Neuronal stem cell (in vitro differentiated cells): ENCODE results near the gene CCR4.

Source experiments
- DNase-seq: peaks from one replicate; pipeline ENCODE4 v3.0.0-alpha.2; 2013; ENCODE audit warnings: low spot score
- H2AFZ ChIP-seq: one replicate; pipeline ENCODE4 v1.6.1; 2013; ENCODE audit warnings: mild to moderate bottlenecking, low read length, inconsistent platforms
- H2AK5ac ChIP-seq: 2 replicates; pipeline ENCODE4 v1.6.1; 2013; ENCODE audit warnings: low read depth, mild to moderate bottlenecking, inconsistent platforms, low read length, moderate library complexity, mixed read lengths
- H2BK120ac ChIP-seq: 2 replicates; pipeline ENCODE4 v1.6.1; 2013; ENCODE audit warnings: low read depth, mild to moderate bottlenecking, inconsistent platforms, low read length, moderate library complexity, mixed read lengths
- H2BK12ac ChIP-seq: one replicate; pipeline ENCODE4 v1.6.1; 2013; ENCODE audit warnings: low read length, inconsistent platforms
- H2BK15ac ChIP-seq: 2 replicates; pipeline ENCODE4 v1.6.1; 2013; ENCODE audit warnings: mild to moderate bottlenecking, low read length, inconsistent platforms, mixed read lengths
- H2BK5ac ChIP-seq: one replicate; pipeline ENCODE4 v1.6.1; 2013; ENCODE audit warnings: inconsistent platforms, mild to moderate bottlenecking, low read length, moderate library complexity
- H3K14ac ChIP-seq: one replicate; pipeline ENCODE4 v1.6.1; 2013; ENCODE audit warnings: low read length, inconsistent platforms
- H3K18ac ChIP-seq: 2 replicates; pipeline ENCODE4 v1.6.1; 2013; ENCODE audit warnings: low read length, inconsistent platforms
- H3K23ac ChIP-seq: 2 replicates; pipeline ENCODE4 v1.6.1; 2013; ENCODE audit warnings: low read depth, mild to moderate bottlenecking, mixed read lengths, low read length, inconsistent platforms; ENCODE audit not compliant: poor library complexity
- H3K27ac ChIP-seq: replicated peaks from 3 replicates; pipeline ENCODE4 v1.5.1; 2013; ENCODE audit warnings: low read length, inconsistent platforms
- H3K27me3 ChIP-seq, 3 experiments: 2 replicates each; pipeline ENCODE4 v1.6.1; 2013; ENCODE audit warnings: low read length in 3 of 3, mild to moderate bottlenecking in 2 of 3, inconsistent platforms in 1 of 3, low read depth in 1 of 3, mixed read lengths in 1 of 3, moderate library complexity in 1 of 3; ENCODE audit not compliant: control insufficient read depth in 3 of 3, insufficient read depth in 3 of 3
- H3K36me3 ChIP-seq, 2 donors: replicated peaks in 1 of 2; 2 replicates each; pipeline ENCODE4 v1.6.1; 2013; ENCODE audit warnings: low read length in 2 of 2; ENCODE audit not compliant: control insufficient read depth in 2 of 2, insufficient read depth in 2 of 2
- H3K4ac ChIP-seq: 2 replicates; pipeline ENCODE4 v1.6.1; 2013; ENCODE audit warnings: inconsistent platforms, mild to moderate bottlenecking, low read length, moderate library complexity
- H3K4me1 ChIP-seq, 2 donors: 1 replicate in 1 of 2; 2 replicates in 1 of 2; pipeline ENCODE4 v1.6.1; 2013; ENCODE audit warnings: low read length in 2 of 2, low read depth in 1 of 2; ENCODE audit not compliant: control insufficient read depth in 2 of 2, insufficient read depth in 1 of 2
- H3K4me2 ChIP-seq: one replicate; pipeline ENCODE4 v1.6.1; 2013; ENCODE audit warnings: mild to moderate bottlenecking, low read length, inconsistent platforms; ENCODE audit not compliant: insufficient read depth, poor library complexity, severe bottlenecking
- H3K4me3 ChIP-seq, 2 donors: 2 replicates each; pipeline ENCODE4 v1.5.1; 2013; ENCODE audit warnings: low read length in 2 of 2, mild to moderate bottlenecking in 2 of 2, inconsistent platforms in 1 of 2, moderate library complexity in 1 of 2
- H3K79me1 ChIP-seq: one replicate; pipeline ENCODE4 v1.6.1; 2013; ENCODE audit warnings: low read depth, mild to moderate bottlenecking, inconsistent platforms, low read length, moderate library complexity
- H3K9ac ChIP-seq: one replicate; pipeline ENCODE4 v1.6.1; 2013; ENCODE audit warnings: mild to moderate bottlenecking, low read depth, low read length, inconsistent platforms; ENCODE audit not compliant: poor library complexity
- H3K9me3 ChIP-seq, 2 donors: replicated peaks in 1 of 2; 2 replicates each; pipeline versions ENCODE3 to v1.6.1; 2013; ENCODE audit warnings: low read length in 2 of 2, mild to moderate bottlenecking in 2 of 2, inconsistent platforms in 1 of 2, low read depth in 1 of 2, mixed read lengths in 1 of 2, moderate library complexity in 1 of 2; ENCODE audit not compliant: control insufficient read depth in 2 of 2, insufficient read depth in 1 of 2
- H4K8ac ChIP-seq: one replicate; pipeline ENCODE4 v1.6.1; 2013; ENCODE audit warnings: low read depth, mild to moderate bottlenecking, inconsistent platforms, low read length, moderate library complexity
- H4K91ac ChIP-seq: one replicate; pipeline ENCODE4 v1.6.1; 2013; ENCODE audit warnings: low read length, low read depth, mild to moderate bottlenecking, inconsistent platforms; ENCODE audit not compliant: poor library complexity
- WGBS, 2 donors: extraction: QIAGEN DNeasy Blood & Tissue Kit; methylation state at CpG; one replicate each; pipeline ENCODE4 v1.1.7; 2013; ENCODE audit warnings: missing lambda C conversion rate in 2 of 2, mixed read lengths in 1 of 2; ENCODE audit not compliant: insufficient read length in 2 of 2, insufficient replicate concordance in 1 of 2; ENCODE audit errors: extremely low coverage in 2 of 2; 5-methylcytosine and 5-hydroxymethylcytosine counted together

CCR4 gene

DNA sequence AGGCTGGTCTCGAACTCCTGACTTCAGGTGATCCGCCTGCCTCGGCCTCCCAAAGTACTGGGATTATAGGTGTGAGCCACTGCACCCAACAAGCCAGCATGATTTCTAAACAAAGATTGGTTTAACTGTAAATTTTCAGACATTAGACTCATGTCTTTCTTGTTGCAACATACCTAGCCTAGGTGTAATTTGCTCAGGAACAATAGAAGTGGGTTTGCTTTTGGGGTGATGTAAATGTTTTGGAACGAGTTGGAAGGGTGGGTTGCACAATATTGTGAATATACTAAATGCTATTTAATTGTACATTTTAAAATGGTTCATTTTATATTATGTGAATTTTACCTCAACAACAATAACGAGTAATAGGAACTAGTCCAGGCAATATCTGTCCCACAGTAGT is 7.1 kb downstream of the CCR4 start:
- Histone ChIP-seq H3K4me2 (no peak overlapping the region), H2BK15ac (no peak overlapping the region), H3K23ac (no peak overlapping the region), H4K91ac (no peak overlapping the region), H3K9ac (no peak overlapping the region), H3K4ac (no peak overlapping the region), H3K4me3 (no peak overlapping the region), H3K9me3 (no peaks in the 10 kb centered on the region), H2BK12ac (no peak overlapping the region), H2BK5ac (no peak overlapping the region), H2AK5ac (no peak overlapping the region), H3K36me3 (no peaks in the 10 kb centered on the region), H2BK120ac (no peak overlapping the region), H3K27ac (no peak overlapping the region), H3K79me1 (no peaks in the 10 kb centered on the region), H3K27me3 (no peaks in the 10 kb centered on the region), H4K8ac (no peak overlapping the region), H3K18ac (no peak overlapping the region), H3K14ac (no peak overlapping the region), H2AFZ (no peak overlapping the region), H3K4me1 (no peaks in the 10 kb centered on the region)
- no peak for DNase-seq
- no CpG with 5 or more reads among the region's 5 CpGs for WGBS, 2 donors

- Histone ChIP-seq H3K36me3 (no peaks in the 10 kb centered on the region), H2BK15ac (no peak overlapping the region), H3K4me1 (no peaks in the 10 kb centered on the region), H2AK5ac (no peak overlapping the region), H2BK12ac (no peak overlapping the region), H2BK120ac (no peak overlapping the region), H3K27me3 (no peaks in the 10 kb centered on the region), H4K8ac (no peak overlapping the region), H3K23ac (no peak overlapping the region), H2AFZ (no peak overlapping the region), H3K27ac (no peak overlapping the region), H3K9ac (no peak overlapping the region), H3K14ac (no peak overlapping the region), H3K9me3 (no peaks in the 10 kb centered on the region), H3K79me1 (no peaks in the 10 kb centered on the region), H3K4ac (no peak overlapping the region), H3K4me3 (no peak overlapping the region), H2BK5ac (no peak overlapping the region), H4K91ac (no peak overlapping the region), H3K18ac (no peak overlapping the region), H3K4me2 (no peak overlapping the region)
- no CpG with 5 or more reads among the region's 3 CpGs for WGBS, 2 donors
- DNase-seq: no peak
Measured at GRCh38 chr3:32959371-32959770, 7.9 kb downstream of the CCR4 start.

DNA sequence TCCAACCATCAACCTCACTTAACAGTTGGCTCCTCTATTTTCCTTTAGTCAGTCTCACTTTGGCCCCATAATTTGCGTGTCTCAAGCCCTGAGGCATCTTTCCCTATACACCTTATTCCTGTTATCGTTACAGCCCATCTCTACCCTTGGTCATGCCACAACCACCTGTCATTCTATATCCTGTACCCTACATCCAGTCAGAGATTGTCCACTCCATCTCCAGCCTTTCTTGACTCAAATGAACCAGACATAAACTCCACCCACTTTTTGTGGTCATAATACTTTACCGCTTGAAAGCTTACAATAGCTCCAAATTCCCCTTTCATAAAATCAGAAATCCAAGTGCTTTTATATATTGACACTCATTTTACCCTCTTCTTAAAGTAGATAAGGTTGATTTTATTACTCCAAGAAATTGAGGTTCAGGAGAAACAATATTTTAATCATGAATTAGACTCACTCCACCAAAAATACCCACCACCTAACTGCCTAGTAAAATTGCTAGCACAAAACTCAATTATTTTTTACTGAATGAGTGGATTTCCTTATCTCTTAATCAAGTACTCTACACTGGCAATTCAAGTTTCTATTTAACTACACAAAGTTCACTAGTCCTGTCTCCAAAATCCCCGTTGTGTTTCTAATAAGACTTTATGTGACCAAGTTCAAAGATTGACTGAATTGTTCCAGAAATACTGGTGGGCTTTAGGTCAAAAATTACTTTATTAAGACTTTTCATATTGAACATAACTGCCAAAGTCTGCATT is 9.1 kb downstream of the CCR4 start:
- no peak overlapping the region for H2BK5ac ChIP-seq
- H3K4ac ChIP-seq: no peak overlapping the region
- no peaks in the 10 kb centered on the region for H3K27me3 ChIP-seq
- no peak overlapping the region for H3K14ac ChIP-seq
- no peak overlapping the region for H3K23ac ChIP-seq
- no CpG with 5 or more reads among the region's 4 CpGs for WGBS, 2 donors
- H3K4me2 ChIP-seq: no peak overlapping the region
- no peaks in the 10 kb centered on the region for H3K4me1 ChIP-seq
- DNase-seq: no peak
- H2BK120ac ChIP-seq: no peak overlapping the region
- no peak overlapping the region for H4K91ac ChIP-seq
- no peaks in the 10 kb centered on the region for H3K36me3 ChIP-seq
- H3K27ac ChIP-seq: no peak overlapping the region
- no peak overlapping the region for H2AK5ac ChIP-seq
- H2AFZ ChIP-seq: no peak overlapping the region
- peaks cover 0 to 2% of the 10 kb centered on the region in 2 donors for H3K9me3 ChIP-seq
- no peak overlapping the region for H3K18ac ChIP-seq
- H3K79me1 ChIP-seq: no peaks in the 10 kb centered on the region
- no peak overlapping the region for H3K4me3 ChIP-seq
- H2BK15ac ChIP-seq: no peak overlapping the region
- no peak overlapping the region for H4K8ac ChIP-seq
- H3K9ac ChIP-seq: no peak overlapping the region
- H2BK12ac ChIP-seq: no peak overlapping the region

DNA sequence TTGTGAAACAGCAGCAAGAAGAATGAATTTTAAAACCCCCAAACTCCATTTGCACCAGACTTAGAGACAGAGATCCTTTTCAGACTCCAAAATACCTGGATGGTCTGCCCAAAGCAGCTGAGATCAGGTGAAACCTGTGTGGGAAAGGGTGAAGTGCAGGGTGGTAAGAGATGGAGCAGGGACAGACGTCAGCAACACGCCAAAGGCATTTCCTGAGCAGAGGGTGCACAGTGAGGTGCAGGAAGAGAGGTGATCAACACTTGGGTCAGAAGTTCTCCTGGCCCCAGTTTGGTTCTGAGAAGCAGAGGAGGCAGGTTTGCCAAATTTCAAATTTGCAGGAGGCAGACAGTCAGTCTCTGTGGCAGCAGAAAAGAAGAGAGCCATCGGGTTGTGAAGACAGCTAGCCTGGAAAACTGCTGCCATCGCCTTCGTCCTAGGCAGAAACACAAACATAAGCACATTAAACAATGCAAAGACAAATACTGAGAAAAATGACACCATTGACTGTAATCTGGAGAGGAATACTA is 9.8 kb downstream of the CCR4 start:
- no CpG with 5 or more reads among the region's 5 CpGs for WGBS, 2 donors
- no peak overlapping the region for H4K8ac ChIP-seq
- H3K27me3 ChIP-seq: no peaks in the 10 kb centered on the region
- no peak overlapping the region for H3K27ac ChIP-seq
- no peak overlapping the region for H2BK5ac ChIP-seq
- no peak overlapping the region for H2AFZ ChIP-seq
- H3K18ac ChIP-seq: peak overlapping the region; percentile 48
- no peak overlapping the region for H4K91ac ChIP-seq
- no peak overlapping the region for H3K4ac ChIP-seq
- H3K14ac ChIP-seq: peak overlapping the region; percentile 83
- no peak overlapping the region for H2BK12ac ChIP-seq
- no peak for DNase-seq
- peaks cover 4 to 8% of the 10 kb centered on the region in 2 donors for H3K9me3 ChIP-seq
- H3K4me3 ChIP-seq: no peak overlapping the region
- H3K23ac ChIP-seq: no peak overlapping the region
- no peak overlapping the region for H2BK120ac ChIP-seq
- no peaks in the 10 kb centered on the region for H3K4me1 ChIP-seq
- no peak overlapping the region for H2BK15ac ChIP-seq
- no peak overlapping the region for H3K9ac ChIP-seq
- no peaks in the 10 kb centered on the region for H3K79me1 ChIP-seq
- H2AK5ac ChIP-seq: no peak overlapping the region
- H3K4me2 ChIP-seq: no peak overlapping the region
- H3K36me3 ChIP-seq: no peaks in the 10 kb centered on the region
